SH-SY5Y (cell line): ENCODE measurements around the gene ZFAND4.

Experiments used
- GATA2 ChIP-seq: IDR thresholded peaks from 2 replicates; pipeline ENCODE4 v1.6.1; 2011; ENCODE audit warnings: mild to moderate bottlenecking, low read depth, low read length
- GATA3 ChIP-seq: IDR thresholded peaks from 2 replicates; pipeline ENCODE4 v1.6.1; 2011; ENCODE audit warnings: low read depth, mild to moderate bottlenecking, low read length, moderate library complexity

ZFAND4 gene

DNA sequence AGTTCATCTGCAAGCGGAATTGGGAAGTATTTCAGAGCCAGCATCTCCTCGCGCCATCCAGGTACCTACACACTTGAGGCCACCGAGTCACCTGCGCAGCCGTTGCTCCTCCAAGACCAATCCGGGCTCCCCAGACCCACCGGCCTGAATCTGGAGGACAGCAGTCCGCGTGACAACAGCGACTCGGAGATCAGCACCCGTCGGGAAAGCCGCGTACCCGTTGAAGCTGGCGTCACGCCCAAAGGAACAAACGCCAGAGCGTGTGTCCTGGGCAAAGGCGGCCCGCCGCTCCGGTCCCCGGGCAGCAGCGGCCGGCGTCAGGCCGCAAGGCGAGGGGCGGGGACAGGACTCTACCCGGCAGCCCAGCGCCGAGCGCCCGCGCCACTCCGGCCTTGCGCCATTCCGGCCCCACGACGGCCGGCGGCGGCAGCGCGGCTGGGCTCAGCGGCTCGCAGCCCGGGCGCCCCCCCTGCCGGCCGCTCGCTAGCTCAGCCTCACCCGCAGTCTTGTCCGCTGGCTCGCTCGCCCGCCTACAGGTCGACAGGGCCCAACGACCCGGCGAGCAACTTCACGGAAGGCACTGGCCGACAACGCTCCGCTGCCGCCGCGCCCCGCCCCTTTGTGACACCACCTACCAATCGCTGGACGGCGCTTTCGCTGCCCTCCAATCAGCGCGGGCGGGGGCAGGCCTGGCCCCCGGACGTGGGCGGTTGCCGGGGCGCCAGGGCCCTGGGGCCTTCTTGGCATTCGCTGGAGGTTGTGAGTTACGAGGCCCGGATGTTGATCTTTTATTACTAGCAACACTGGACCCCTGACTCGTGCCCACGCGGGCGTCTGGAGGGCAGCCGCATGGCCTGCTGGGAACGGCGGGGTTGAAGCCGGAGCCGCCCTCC lies at the start of gene ZFAND4:
Gene ZFAND4 (minus strand): TSS at position 592 of the 893 bp plus-strand sequence. CDS start 9,047 bp downstream, outside the sequence.
- TF ChIP-seq GATA3 (no peak), GATA2 (no peak)

DNA sequence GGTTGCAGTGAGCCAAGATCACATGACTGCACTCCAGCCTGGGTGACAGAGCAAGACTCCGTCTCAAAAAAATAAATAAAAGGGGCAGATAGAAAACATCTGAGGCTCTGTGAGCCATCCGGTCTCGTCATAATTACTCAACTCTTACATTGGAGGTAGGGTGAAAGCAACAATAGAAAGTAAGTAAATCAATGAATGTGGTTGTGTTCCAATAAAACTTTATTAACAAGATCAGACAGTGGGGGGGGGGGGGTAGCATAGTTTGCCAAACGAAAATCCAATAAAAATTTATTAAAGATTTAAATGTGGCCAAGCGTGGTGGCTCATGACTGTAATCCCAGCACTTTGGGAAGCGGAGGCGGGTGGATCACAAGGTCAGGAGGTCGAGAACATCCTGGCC lies 2.8 kb upstream of the ZFAND4 start:
- TF ChIP-seq GATA3, result no peak
- no peak for TF ChIP-seq GATA2

DNA sequence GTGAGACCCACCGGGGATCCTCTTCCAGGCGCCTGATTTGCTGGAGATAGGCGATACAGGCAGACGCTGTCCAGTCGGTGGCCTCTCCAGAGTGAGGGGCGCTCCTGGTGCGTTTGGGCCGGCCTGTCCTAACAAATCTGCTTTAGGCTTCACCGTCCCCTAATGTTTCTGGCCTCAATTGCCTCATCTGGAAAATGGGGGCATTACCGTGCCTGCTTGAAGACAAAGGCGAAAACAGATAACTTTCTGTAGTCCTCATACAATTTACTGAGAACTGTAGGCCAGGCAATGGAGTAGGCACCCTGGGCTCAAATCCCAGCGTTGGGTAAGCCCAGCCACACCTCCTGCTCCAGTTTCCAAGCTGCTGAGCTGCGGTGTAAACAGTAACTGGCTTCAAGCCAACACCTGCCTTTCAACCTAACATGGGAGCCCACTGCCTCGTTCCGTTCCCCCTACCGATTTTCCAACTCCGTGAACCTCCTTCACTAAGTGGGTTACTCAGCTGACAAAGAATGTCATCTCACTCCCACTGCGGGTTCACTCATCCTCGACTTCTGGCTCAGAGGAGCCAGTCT lies 589 bp upstream of the ZFAND4 start:
- peak; percentile 74 for TF ChIP-seq GATA2
- no peak for TF ChIP-seq GATA3

DNA sequence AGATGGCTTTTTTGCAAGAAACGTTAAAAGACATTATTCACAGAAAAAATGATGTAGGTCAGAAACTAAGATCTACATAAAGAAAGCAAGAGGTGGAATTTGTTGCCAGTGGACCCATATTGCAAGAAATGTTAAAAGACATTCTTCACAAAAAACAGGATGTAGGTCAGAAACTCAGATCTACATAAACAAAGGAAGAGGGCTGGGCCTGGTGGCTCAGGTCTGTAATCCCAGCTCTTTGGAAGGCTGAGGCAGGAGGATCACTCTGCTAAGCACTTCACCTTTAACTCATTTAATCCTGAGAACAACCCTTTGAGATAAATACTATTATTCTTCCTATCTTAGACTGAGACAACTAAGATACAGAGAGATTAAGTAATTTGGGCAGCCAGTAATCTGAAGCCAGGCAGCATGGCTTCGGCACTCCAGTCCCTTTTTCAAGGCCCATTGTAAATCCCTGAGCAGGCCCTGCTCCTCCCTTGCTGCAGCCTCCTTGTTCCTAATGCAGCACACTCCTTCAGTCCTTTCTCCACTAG lies 11.6 kb downstream of the ZFAND4 start:
- no peak for TF ChIP-seq GATA2
- no peak for TF ChIP-seq GATA3

DNA sequence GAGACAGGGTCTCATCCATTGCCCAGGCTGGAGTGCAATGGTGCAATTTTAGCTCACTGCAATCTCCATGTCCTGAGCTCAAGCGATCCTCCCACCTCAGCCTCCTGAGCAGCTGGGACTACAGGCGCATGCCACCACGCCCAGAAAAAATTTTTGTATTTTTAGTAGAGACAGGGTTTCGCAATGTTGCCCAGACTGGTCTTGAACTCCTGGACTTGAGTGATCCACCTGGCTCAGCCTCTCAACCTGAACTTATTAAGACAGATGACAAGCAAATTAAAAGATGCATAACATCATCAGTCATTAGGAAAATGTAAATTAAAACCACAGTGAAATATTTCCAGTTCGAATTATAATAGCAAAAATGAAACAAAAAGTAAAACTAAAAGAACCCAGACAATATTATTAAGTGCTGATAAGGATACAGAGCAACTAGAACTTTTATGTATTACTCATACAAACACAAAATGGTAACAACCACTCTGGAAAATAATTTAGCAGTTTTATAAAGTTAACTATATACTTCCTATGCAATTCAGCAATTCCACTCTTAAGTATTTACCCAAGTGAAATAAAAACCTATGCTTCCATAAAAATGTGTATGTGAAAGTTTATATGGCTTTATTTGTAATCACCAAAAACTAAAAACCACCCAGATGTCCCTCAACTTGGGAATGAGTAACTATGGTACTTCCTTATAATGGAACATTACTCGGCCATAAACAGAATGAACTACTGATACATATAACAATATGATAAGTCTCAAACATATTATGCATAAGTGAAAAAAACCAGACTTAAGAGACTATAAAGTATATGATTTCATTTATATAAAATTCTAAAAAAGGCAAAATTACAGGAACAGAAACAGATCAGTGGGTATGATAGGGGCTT lies 15.3 kb downstream of the ZFAND4 start:
- TF ChIP-seq GATA3 (no peak), GATA2 (no peak)

DNA sequence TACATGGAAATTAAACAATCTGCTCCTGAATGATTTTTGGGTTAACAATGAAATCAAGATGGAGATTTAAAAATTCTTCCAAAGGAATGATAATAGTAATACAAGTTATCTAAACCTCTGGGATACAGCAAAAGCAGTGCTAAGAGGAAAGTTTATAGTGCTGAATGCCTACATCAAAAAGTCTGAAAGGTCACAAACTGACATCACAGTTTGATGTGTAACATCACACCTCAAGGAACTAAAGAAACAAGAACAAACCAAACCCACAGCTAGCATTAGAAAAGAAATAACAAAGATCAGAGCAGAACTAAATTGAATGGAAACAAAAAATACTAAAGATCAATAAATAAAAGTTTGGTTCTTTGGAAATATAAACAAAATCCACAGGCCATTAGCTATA lies 17.4 kb downstream of the ZFAND4 start:
- TF ChIP-seq GATA2 (no peak), GATA3 (no peak)

DNA sequence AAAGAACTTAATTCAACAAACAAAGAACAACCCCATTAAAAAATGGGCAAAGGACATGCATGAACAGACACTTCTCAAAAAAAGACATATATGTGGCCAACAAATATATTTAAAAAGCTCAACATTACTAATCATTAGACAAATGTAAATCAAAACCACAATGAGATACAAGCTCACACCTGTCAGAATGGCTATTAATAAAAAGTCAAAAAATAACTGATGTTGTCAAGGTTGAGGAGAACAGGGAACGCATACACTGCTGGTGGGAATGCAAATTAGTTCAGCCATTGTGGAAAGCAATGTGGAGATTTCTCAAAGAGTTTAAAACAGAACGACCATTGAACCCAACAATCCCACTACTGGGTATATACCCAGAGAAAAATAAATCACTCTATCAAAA lies 19.1 kb downstream of the ZFAND4 start:
- TF ChIP-seq GATA2 (no peak), GATA3 (no peak)

DNA sequence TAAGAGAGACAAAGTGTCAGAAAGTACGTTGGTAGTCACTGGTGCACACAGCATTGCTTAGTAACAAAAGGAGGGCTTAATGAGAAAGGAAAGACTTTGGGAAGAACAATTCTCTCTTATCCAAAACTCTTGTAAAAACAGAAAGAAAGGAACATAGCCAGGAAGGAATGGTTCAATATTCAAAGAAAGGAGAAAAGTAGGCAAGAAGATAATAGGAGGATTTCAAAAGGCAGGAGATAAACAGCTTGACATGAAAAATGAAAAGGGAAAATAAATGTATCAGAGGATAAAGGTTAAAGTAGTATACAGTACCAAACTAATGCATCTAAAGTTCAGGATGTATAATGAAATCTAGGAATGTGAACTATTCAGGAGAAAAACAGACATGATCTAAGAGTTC lies 20.1 kb downstream of the ZFAND4 start:
- TF ChIP-seq GATA2 (no peak), GATA3 (no peak)

DNA sequence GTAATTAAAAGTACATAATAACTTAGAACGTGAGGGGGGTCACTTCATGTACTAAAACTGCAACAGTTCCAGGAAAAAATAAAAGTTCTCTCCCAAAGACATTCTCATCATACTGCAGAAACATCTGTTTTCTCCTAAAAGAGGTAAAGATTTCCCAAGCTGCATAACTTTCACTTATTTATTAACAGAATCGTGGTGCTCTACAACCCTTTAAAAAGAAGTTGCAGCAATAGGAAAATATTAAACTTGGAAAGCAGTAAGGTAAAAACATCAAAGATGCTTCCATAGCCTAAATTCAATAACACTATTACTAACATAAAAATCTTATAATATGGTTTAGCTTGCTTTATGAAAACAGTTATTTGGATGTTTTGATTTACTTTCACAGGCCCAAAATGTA lies 23.3 kb downstream of the ZFAND4 start:
- TF ChIP-seq GATA3, result no peak
- TF ChIP-seq GATA2, result no peak

DNA sequence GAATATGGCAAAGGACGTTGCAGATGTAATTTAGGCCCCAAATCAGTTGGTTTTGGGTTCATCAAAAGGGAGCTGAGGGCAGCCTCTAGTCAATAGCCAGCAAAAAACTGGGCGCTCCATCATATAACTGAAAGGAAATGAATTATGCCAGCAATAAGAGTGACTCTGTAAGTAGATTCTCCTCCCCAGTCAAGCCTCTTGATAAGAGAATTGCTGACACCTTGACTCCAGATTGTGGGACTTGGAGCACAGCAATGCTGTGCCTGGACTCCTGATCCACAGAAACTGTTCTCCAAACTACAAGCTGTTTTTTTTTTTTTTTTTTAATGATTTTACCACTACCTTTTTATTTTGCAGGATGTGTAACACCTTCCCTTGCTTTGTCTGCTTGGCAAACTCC lies 25.5 kb downstream of the ZFAND4 start:
- TF ChIP-seq GATA3, result no peak
- TF ChIP-seq GATA2, result no peak

DNA sequence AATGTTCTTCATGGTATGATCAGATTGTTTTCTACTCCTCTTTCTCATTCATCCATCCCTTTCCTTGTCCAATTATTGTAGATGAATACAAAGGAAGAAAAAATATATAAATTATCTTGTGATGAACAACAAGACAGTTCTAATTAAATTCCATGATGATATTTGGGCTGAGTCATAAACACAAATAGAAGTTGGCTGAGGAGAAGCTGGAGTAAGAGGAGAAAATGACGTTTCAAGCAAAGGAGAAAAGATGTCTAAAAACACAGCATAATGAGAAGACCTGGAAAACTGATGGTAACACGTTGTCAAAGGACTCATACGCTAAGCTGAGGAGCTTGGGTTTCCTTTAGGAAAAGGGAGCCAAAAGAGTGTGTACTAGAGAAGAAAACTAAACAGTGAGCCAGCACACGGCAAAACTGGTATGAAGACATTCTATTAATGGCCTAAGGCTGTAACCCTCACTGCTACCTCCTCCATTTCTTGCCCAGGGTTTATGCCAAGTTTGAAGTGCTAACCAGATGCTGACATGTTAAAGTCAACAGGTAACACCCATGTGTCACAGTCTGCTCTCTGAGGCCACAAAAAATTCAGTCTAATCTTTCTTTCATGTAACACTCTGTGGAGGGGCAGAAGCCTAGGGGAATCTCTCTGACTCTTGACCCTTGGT lies 26.1 kb downstream of the ZFAND4 start:
- TF ChIP-seq GATA3, result no peak
- no peak for TF ChIP-seq GATA2

DNA sequence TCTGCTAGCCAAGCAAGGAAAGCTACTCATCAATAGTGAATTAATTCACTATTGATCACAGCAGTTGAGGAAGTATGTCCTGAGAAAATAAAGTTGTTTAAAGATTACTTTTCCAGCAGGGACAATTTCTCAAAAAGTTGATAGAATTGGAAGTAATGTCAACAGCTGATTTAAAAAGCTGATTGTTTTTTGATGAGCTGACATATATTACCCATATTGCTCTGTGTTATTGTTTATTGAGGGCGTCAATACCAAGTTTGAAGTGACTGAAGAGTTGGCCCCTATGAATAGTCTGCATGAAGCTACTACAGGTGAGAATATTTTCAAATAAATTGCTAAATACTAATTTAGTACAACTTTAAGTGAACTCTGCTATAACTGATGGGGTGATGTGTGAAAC lies 28.0 kb downstream of the ZFAND4 start:
- TF ChIP-seq GATA2 (no peak), GATA3 (no peak)

DNA sequence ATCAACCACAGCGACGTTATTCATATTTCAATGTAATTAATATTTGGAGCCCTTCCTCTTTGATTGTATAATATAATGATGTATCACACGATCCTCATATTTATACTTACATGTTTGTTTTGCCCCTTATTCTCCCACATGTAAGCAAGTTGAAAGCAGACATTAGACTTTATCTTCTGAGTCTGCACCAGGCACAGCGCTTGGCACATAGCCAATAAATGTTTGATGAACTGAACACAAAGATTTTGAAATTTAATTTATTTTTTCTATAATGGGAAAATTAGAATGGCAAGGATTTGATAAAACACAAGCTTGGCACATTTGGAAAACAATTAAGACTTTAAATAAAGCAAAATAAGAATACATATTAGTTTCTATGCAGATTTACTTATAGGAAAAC lies 31.6 kb downstream of the ZFAND4 start:
- TF ChIP-seq GATA3 (no peak), GATA2 (no peak)

DNA sequence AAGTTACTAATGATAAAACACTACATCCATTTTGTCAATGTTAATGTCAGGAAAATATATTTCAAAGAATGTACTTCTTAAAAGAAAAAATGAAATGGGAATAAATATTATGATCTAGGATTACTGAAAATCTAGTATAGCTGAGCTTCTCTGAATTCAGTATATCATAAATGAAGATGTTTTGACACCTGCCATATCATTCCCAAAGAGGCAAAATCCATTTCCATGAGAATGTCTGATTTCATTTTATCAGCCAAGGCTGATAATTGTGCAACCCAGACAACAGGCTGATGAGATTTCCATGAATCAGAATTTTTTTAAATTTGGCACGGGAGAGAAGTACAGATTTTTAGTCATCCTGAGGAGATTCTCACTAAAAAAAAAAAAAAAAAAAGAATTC lies 32.5 kb downstream of the ZFAND4 start:
- TF ChIP-seq GATA3 (no peak), GATA2 (no peak)
